ENCODE data around the gene SLC31A1. TPM values are rescaled to one million over a fixed set of nuclear protein-coding genes. Genes with fewer than 3 reads are reported as not detected.

The SLC31A1 gene
- total RNA-seq, 1 experiment from 2014 or later, result 34.4 TPM

DNA sequence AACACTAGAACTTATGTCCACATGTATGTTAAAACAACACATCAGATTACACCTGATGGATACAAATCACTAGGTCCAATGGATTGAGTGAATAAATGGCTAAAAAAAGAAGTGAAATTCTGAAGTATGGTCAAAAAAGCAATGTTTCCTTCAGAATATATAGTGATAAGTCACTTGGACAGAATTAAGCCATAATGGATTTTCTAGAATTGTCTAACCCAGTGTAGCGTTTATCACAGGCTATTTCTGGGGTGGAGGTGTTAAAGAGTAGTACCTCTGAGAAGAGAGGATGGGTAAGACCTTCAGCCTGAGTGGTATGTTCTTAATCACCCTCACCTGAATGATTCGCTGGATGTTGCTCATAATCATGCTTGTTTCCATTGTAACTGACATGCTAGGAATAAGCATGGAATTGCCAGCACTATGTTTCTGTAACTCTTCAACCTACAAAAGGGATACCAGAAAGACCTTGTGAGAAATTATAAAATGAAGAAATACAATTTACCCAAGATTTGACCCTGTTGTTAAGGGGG is 37.3 kb upstream of the SLC31A1 start:
- H2BK15ac ChIP-seq (ENCODE audit: low read depth, low read length), result no peak overlapping the region
- no peak overlapping the region for H3K56ac ChIP-seq (ENCODE audit: insufficient read length, low read depth, low read length)
- no peaks in the 10 kb centered on the region for H3K4me1 ChIP-seq (ENCODE audit: insufficient read depth, low read length)
- no peak overlapping the region for H4K91ac ChIP-seq (ENCODE audit: insufficient read length, low read depth, low read length)
- H2AFZ ChIP-seq (ENCODE audit: low read length), result no peak overlapping the region
- no peak overlapping the region for H3K27ac ChIP-seq (ENCODE audit: insufficient read length, low read depth, low read length)
- Mint-ChIP-seq H3K27ac (no peak overlapping the region), H3K36me3 (ENCODE audit: insufficient read depth in 1 of 3, low read depth in 3 of 3) (peaks cover 9 to 63% (median 41%) of the 10 kb centered on the region in 3 experiments; a peak in 6 of 7 replicates), H3K4me3 (no peak overlapping the region), H3K27me3 (ENCODE audit: low read depth) (no peaks in the 10 kb centered on the region), H3K9me3 (no peaks in the 10 kb centered on the region), H3K4me1 (no peaks in the 10 kb centered on the region)
- no peaks in the 10 kb centered on the region for H3K23me2 ChIP-seq (ENCODE audit: insufficient read length, low read depth, low read length, poor library complexity, severe bottlenecking)
- H2BK12ac ChIP-seq (ENCODE audit: insufficient read length, low read depth, low read length), result no peak overlapping the region
- no peak overlapping the region for H3K14ac ChIP-seq (ENCODE audit: insufficient read depth, low read length)
- H3K4me2 ChIP-seq (ENCODE audit: insufficient read depth, insufficient read length, low read length), result no peak overlapping the region
- no peaks in the 10 kb centered on the region for H3K27me3 ChIP-seq (ENCODE audit: insufficient read depth, low read length)
- no peaks in the 10 kb centered on the region for H4K20me1 ChIP-seq (ENCODE audit: control insufficient read depth, insufficient read depth, insufficient read length)
- TF ChIP-seq, protein P1, sequence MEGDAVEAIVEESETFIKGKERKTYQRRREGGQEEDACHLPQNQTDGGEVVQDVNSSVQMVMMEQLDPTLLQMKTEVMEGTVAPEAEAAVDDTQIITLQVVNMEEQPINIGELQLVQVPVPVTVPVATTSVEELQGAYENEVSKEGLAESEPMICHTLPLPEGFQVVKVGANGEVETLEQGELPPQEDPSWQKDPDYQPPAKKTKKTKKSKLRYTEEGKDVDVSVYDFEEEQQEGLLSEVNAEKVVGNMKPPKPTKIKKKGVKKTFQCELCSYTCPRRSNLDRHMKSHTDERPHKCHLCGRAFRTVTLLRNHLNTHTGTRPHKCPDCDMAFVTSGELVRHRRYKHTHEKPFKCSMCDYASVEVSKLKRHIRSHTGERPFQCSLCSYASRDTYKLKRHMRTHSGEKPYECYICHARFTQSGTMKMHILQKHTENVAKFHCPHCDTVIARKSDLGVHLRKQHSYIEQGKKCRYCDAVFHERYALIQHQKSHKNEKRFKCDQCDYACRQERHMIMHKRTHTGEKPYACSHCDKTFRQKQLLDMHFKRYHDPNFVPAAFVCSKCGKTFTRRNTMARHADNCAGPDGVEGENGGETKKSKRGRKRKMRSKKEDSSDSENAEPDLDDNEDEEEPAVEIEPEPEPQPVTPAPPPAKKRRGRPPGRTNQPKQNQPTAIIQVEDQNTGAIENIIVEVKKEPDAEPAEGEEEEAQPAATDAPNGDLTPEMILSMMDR (conservative IDR thresholded peaks at IDR 0.05), result no peak
- no peak overlapping the region for H2BK5ac ChIP-seq (ENCODE audit: insufficient read length, low read length)
- no CpG with 5 or more reads among the region's 2 CpGs for WGBS (ENCODE audit: extremely low coverage, insufficient read length, low lambda C conversion rate)
- no peak for DNase-seq
- H4K8ac ChIP-seq (replicated peaks; ENCODE audit: insufficient read length, low read depth, low read length), result no peak overlapping the region
- H3K9me3 ChIP-seq (ENCODE audit: control insufficient read depth, low read depth, low read length), result no peaks in the 10 kb centered on the region
- no peak overlapping the region for H3K9ac ChIP-seq (ENCODE audit: extremely low read depth, insufficient read length, low read length)
- no peak overlapping the region for H4K5ac ChIP-seq (ENCODE audit: insufficient read length, low read depth, low read length)
- H3T11ph ChIP-seq (ENCODE audit: low read length), result no peak overlapping the region
- no peaks in the 10 kb centered on the region for H3K79me2 ChIP-seq (ENCODE audit: insufficient read depth, low read length)
- H2BK20ac ChIP-seq (ENCODE audit: low read depth, low read length, poor library complexity, severe bottlenecking), result no peak overlapping the region
- no peak overlapping the region for H3K4ac ChIP-seq (ENCODE audit: low read depth, low read length)
- no peak overlapping the region for H2BK120ac ChIP-seq (ENCODE audit: low read depth, low read length, poor library complexity, severe bottlenecking)
- H2AK5ac ChIP-seq (ENCODE audit: insufficient read length, low read length), result no peak overlapping the region
- no peak overlapping the region for H3K23ac ChIP-seq (ENCODE audit: insufficient read length, low read depth, low read length)
- H3K18ac ChIP-seq (ENCODE audit: insufficient read length, low read depth, low read length), result no peak overlapping the region
- H3K79me1 ChIP-seq (ENCODE audit: insufficient read depth, low read depth, low read length, poor library complexity, severe bottlenecking), result no peaks in the 10 kb centered on the region

Data from H9 (cell line).